Endothelial cell of umbilical vein (primary cell): Measurements from ENCODE around the gene STK32C. TPM values are rescaled to one million over a fixed set of nuclear protein-coding genes. Genes with fewer than 3 reads are reported as not detected.
"Not testable (repeated sequence)": the region's sequence is repeated elsewhere in the genome, so short reads cannot be mapped to it uniquely, and the experiment has no call there.

Experiments used
- BruUV-seq: library from RNA; stranded (reverse); fragments of 400-500 nt; replicated peaks from 2 replicates; lab custom pipeline; 2021; lab: Mats Ljungman, UMichigan
- CTCF ChIA-PET: fragments of 300-600, 350-600 bp; sonication (Branson Sonifier 250); formaldehyde crosslinking; loops from one replicate; lab custom pipeline; 2021; ENCODE audit warnings: antibody characterized with exemption, inconsistent platforms; lab: Charles Lee
- POLR2A ChIA-PET: fragments of 300-600, 350-600 bp; sonication (Branson Sonifier 250); formaldehyde crosslinking; loops from one replicate; lab custom pipeline; 2021; ENCODE audit warnings: antibody characterized with exemption, inconsistent platforms; lab: Charles Lee
- DNase-seq: peaks from one replicate; pipeline ENCODE4 v3.0.0-alpha.2; 2011; ENCODE audit warnings: low read depth, low spot score
- FAIRE-seq: peaks from 2 replicates; lab custom pipeline; 2011; peaks lifted over from hg19 to GRCh38; lab: Jason Lieb, UNC
- H2AFZ ChIP-seq: 2 replicates; pipeline ENCODE4 v1.6.0; 2012; ENCODE audit warnings: low read depth, low read length, control low read depth, inconsistent platforms
- H3K27ac ChIP-seq: 2 replicates; pipeline ENCODE4 v1.5.1; 2011; ENCODE audit warnings: low read depth, mild to moderate bottlenecking, control low read depth, low read length, moderate library complexity; ENCODE audit not compliant: insufficient read depth
- H3K27me3 ChIP-seq, 2 experiments: 2 replicates each; pipeline versions ENCODE4 v1.6.0 to v1.6.1; 2011; ENCODE audit warnings: low read length in 2 of 2, mixed read lengths in 1 of 2; ENCODE audit not compliant: control insufficient read depth in 2 of 2, insufficient read depth in 2 of 2
- H3K36me3 ChIP-seq, 2 experiments: 2 replicates in 1 of 2; 3 replicates in 1 of 2; pipeline ENCODE4 v1.5.1; 2011; ENCODE audit warnings: low read length in 2 of 2, mild to moderate bottlenecking in 1 of 2, moderate library complexity in 1 of 2; ENCODE audit not compliant: control insufficient read depth in 2 of 2, insufficient read depth in 2 of 2; ENCODE audit errors: extremely low read depth in 1 of 2
- H3K4me1 ChIP-seq: 3 replicates; pipeline ENCODE4 v1.5.1; 2011; ENCODE audit warnings: mild to moderate bottlenecking, low read length; ENCODE audit not compliant: control insufficient read depth, insufficient read depth; ENCODE audit errors: extremely low read depth
- H3K4me2 ChIP-seq: 2 replicates; pipeline ENCODE4 v1.6.1; 2011; ENCODE audit warnings: low read length, control low read depth, mixed read lengths; ENCODE audit not compliant: insufficient read depth
- H3K4me3 ChIP-seq, 3 experiments: fragments of 200-600 bp in 1 of 3; sonication (generic), shearing (Covaris generic) in 1 of 3; replicated peaks in 1 of 3; 2 replicates each; pipeline ENCODE4 v1.5.1; 2011 to 2016; ENCODE audit warnings: control low read depth in 3 of 3, low read length in 3 of 3, mild to moderate bottlenecking in 2 of 3, inconsistent platforms in 1 of 3, low read depth in 1 of 3, moderate library complexity in 1 of 3; ENCODE audit not compliant: insufficient read depth in 1 of 3
- H3K79me2 ChIP-seq: 2 replicates; pipeline ENCODE4 v1.6.0; 2012; ENCODE audit warnings: low read length, inconsistent platforms; ENCODE audit not compliant: control insufficient read depth, insufficient read depth
- H3K9ac ChIP-seq: replicated peaks from 2 replicates; pipeline ENCODE3; 2011; ENCODE audit warnings: low read length, control low read depth; ENCODE audit not compliant: insufficient read depth; ENCODE audit errors: extremely low read depth
- H3K9me1 ChIP-seq: replicated peaks from 3 replicates; pipeline ENCODE4 v1.6.0; 2011; ENCODE audit warnings: mild to moderate bottlenecking, low read length; ENCODE audit not compliant: control insufficient read depth, insufficient read depth; ENCODE audit errors: extremely low read depth
- H3K9me3 ChIP-seq: replicated peaks from 2 replicates; pipeline ENCODE4 v1.5.1; 2012; ENCODE audit warnings: low read length, inconsistent platforms; ENCODE audit not compliant: control insufficient read depth, insufficient read depth
- H4K20me1 ChIP-seq: replicated peaks from 2 replicates; pipeline ENCODE3; 2011; ENCODE audit warnings: mild to moderate bottlenecking, low read length; ENCODE audit not compliant: control insufficient read depth, insufficient read depth; ENCODE audit errors: extremely low read depth
- FOS ChIP-seq: IDR thresholded peaks from 2 replicates; pipeline ENCODE4 v1.6.1; 2011; ENCODE audit warnings: mild to moderate bottlenecking, low read length, moderate library complexity, borderline replicate concordance; ENCODE audit not compliant: insufficient read depth
- GATA2 ChIP-seq: IDR thresholded peaks from 2 replicates; pipeline ENCODE4 v1.7.0; 2011; ENCODE audit warnings: low read depth, mild to moderate bottlenecking, moderate library complexity, mixed read lengths, low read length; ENCODE audit not compliant: insufficient read length, insufficient read depth
- JUN ChIP-seq: IDR thresholded peaks from 2 replicates; pipeline ENCODE4 v1.6.1; 2011; ENCODE audit warnings: borderline replicate concordance, low read depth; ENCODE audit not compliant: insufficient read length, insufficient read depth
- dilution Hi-C: fragments of 300-500 bp; cut with MboI; formaldehyde crosslinking; loops from one replicate; pipeline ENCODE4 v1.15.0; 2019; ENCODE audit warnings: low sequenced_read_pairs; ENCODE audit not compliant: extremely low pct_ligation_motif_present
- intact Hi-C: fragments of 100-400 bp; cut with micrococcal nuclease; formaldehyde crosslinking; loops from one replicate; pipeline ENCODE4 v1.10.0; 2022
- polyA plus RNA-seq, 4 experiments: library from polyadenylated mRNA; depleted of rRNA in 3 of 4; stranded (reverse) in 3 of 4; unstranded in 1 of 4; fragments of >200 nt; gene quantifications; 2 replicates each; pipeline versions ENCODE4 v1.2.1 to v1.2.3, GENCODE V29; 2011 to 2012; ENCODE audit warnings: missing spikeins in 1 of 4
- total RNA-seq: library from RNA; stranded (reverse); gene quantifications from 2 replicates; pipeline ENCODE4 v1.2.3, GENCODE V29; 2021
- TF ChIP-seq, protein P1 (sequence below): IDR thresholded peaks from 2 replicates; pipeline ENCODE4 v1.6.1; 2011; ENCODE audit not compliant: insufficient read depth, insufficient read length
- TF ChIP-seq, protein P2 (sequence below), 2 donors: IDR thresholded peaks; 1 replicate in 1 of 2; 2 replicates in 1 of 2; pipeline ENCODE4 v1.5.1; 2011; ENCODE audit warnings: low read length in 2 of 2, mild to moderate bottlenecking in 2 of 2, moderate library complexity in 2 of 2, control low read depth in 1 of 2, inconsistent platforms in 1 of 2, low read depth in 1 of 2; ENCODE audit not compliant: insufficient read depth in 1 of 2; ENCODE audit errors: extremely low read depth in 1 of 2

STK32C gene
- total and polyA plus RNA-seq, 2 donors (not counting 3 experiments of a cell fraction or from before 2014, with no cell fraction given) = 5.4 to 14.1 TPM

DNA sequence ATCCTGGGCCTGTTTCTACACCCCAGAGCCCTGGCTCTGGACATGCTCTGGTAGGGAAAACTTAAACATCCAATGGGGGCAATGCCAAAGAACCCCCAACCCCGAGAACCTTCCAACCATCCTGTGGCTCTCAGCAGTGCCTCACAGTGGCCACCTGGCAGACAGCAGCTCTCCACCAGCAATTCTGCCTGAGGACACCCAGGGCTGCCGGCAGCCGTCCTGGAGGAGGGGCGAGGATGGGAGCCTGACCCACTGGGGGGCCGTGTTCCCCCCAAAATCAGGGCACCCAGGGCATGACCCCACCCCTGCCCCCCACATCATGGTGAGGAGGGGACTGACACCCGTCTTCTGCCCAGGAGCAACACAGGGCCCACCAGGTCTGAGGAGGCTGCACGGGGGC, 88.3 kb downstream of the STK32C start:
- Histone ChIP-seq H3K79me2 (no peaks in the 10 kb centered on the region), H3K9me3 (no peaks in the 10 kb centered on the region), H3K36me3 (no peaks in the 10 kb centered on the region), H3K9me1 (no peaks in the 10 kb centered on the region), H2AFZ (no peak overlapping the region), H3K9ac (no peak overlapping the region), H3K4me2 (no peak overlapping the region), H3K27ac (no peak overlapping the region), H4K20me1 (no peaks in the 10 kb centered on the region), H3K27me3 (no peaks in the 10 kb centered on the region), H3K4me3 (no peak overlapping the region), H3K4me1 (no peaks in the 10 kb centered on the region)
- no peak for FAIRE-seq
- POLR2A ChIA-PET = no interaction called here
- intact Hi-C loops = no loop called here
- TF ChIP-seq, protein P1, sequence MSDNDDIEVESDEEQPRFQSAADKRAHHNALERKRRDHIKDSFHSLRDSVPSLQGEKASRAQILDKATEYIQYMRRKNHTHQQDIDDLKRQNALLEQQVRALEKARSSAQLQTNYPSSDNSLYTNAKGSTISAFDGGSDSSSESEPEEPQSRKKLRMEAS = no peak
- no peak for TF ChIP-seq FOS
- TF ChIP-seq JUN = no peak
- TF ChIP-seq, protein P2, sequence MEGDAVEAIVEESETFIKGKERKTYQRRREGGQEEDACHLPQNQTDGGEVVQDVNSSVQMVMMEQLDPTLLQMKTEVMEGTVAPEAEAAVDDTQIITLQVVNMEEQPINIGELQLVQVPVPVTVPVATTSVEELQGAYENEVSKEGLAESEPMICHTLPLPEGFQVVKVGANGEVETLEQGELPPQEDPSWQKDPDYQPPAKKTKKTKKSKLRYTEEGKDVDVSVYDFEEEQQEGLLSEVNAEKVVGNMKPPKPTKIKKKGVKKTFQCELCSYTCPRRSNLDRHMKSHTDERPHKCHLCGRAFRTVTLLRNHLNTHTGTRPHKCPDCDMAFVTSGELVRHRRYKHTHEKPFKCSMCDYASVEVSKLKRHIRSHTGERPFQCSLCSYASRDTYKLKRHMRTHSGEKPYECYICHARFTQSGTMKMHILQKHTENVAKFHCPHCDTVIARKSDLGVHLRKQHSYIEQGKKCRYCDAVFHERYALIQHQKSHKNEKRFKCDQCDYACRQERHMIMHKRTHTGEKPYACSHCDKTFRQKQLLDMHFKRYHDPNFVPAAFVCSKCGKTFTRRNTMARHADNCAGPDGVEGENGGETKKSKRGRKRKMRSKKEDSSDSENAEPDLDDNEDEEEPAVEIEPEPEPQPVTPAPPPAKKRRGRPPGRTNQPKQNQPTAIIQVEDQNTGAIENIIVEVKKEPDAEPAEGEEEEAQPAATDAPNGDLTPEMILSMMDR (IDR thresholded peaks at IDR 0.05; ENCODE audit: extremely low read depth in 1 of 2, insufficient read depth in 1 of 2, low read depth in 1 of 2, low read length in 2 of 2) = peak in 1 of 2 donors; percentile 20
- TF ChIP-seq GATA2 = no peak
- CTCF ChIA-PET = interaction anchor here (0.7 to 1.9 kb wide), 4 partner anchors 110 to 398 kb away, joined by 3 to 6 read pairs (median 4); no protein-coding TSS in a partner anchor
- dilution Hi-C loops = no loop called here
- BruUV-seq = no TSS peak
- no peak for DNase-seq

DNA sequence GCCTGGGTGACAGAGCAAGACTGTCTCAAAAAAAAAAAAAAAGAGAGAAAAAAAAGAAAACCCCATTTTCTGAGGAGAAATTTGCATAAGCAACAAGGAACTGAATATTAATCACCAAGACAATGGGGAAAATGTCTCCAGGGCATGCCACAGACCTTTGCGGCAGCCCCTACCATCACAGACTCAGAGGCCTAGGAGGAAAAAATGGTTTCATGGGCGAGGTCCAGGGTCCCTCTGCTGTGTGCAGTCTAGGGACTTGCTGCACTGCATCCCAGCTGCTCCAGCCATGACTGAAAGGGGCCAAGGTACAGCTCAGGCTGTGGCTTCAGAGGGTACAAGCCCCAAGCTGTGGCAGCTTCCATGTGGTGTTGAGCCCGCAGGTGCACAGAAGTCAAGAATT, 91.3 kb downstream of the STK32C start:
- intact Hi-C loops, H3K27ac ChIP-seq, H2AFZ ChIP-seq, CTCF ChIA-PET, H3K79me2 ChIP-seq, H3K27me3 ChIP-seq, H3K9ac ChIP-seq, H3K9me1 ChIP-seq, BruUV-seq, H4K20me1 ChIP-seq, H3K4me1 ChIP-seq, H3K4me3 ChIP-seq, DNase-seq, H3K4me2 ChIP-seq, H3K36me3 ChIP-seq, FAIRE-seq, H3K9me3 ChIP-seq, POLR2A ChIA-PET, dilution Hi-C loops: not testable (repeated sequence)
